GM19455 (cell line): ENCODE results near the gene E2F8.

Experiments
- ATAC-seq: cut with Tn5 transposase; IDR thresholded peaks from one replicate; pipeline ENCODE4 v1.9.1; 2021; ENCODE audit not compliant: unreplicated experiment

E2F8 gene

DNA sequence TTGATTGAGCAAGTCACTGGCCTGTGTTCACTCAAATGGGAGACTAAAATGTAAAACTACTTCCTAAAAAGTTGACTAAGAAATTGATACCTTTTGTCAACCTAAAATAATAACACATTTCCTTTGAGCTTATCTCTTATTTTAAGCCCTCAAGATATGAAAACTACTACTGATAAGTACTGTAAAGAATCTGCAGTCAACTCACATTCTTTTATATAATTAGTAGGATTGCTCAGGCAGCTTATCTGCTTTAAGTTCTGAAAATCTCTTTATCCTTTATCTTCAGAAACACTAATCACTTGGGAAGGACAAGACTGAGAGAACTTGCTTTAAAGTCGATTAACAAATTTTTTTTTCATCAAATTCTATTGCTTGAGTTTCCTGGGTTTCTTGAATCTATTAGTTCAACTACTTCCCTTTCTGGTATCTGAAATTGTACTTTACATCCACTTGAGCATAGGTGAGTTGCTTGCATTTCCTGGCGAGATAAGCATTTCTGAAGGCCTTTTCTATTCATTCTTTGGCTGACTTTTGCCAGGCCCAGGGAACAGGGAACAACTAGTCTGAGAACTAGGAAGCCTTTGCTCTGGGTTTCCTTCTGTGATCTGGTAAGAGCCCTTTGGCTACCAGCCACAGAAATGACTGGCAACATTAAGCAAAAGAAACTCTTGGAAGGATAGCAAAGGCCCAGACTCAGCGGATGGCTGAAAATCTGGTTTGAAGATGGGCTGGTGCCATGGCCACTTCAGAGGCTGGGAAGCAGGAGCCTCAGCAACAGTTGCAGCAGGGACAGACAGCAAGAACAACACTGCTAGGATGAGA, 19.6 kb downstream of the E2F8 start:
- ATAC-seq = no peak

DNA sequence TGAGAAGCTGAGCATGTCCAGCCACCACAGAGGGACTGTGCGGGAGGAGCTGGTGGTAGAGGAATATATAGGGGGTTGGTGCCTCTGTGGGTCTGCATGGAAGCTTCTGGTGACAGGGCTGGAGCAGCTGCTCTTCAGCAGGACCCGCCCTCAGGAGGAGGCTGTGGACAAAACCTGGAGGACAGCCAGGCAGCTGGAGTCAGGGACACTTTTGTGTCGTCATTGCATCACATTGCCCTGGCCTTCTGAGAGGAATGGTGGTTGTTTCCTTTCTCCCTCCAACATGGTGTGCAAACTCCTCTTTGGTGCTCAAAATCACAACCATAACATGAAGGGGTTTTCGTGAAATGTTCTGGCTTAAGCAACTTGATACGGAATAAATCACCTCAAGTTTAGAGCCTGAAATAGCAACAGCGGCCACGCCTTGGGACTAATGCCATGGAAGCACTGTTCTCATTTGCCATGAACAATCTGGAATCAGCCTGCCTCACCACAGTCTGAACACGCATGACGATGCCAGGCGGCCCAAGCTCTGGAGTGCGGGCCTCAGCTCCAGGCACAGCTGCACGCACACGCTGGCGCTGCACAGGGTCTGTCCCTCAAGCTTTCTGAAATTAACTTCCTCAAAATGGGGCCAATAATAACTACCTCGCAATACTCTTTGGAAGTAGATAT, 21.8 kb downstream of the E2F8 start:
- no peak for ATAC-seq

- ATAC-seq = no peak
Measured at GRCh38 chr11:19218216-19218615, 22.5 kb downstream of the E2F8 start.

- ATAC-seq = no peak
Measured at GRCh38 chr11:19216709-19217374, 23.9 kb downstream of the E2F8 start.

DNA sequence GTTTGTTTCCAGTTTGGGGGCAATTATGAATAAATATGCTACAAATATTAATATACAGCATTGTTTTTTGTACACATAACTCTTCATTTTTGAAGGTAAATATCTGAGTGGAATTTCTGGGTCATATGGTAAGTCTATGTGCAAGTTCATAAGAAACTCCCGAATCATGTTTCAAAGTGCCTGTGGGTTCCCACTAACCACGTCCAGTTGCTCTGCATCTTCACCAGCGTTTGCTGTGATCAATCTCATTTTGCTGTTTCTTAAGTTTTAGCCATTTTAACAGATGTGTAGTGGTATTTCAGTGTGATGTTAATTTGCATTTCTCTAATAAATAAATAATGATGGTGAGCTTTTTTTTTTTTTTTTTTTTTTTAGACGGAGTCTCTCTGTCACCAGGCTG, 24.7 kb downstream of the E2F8 start:
- ATAC-seq = no peak

DNA sequence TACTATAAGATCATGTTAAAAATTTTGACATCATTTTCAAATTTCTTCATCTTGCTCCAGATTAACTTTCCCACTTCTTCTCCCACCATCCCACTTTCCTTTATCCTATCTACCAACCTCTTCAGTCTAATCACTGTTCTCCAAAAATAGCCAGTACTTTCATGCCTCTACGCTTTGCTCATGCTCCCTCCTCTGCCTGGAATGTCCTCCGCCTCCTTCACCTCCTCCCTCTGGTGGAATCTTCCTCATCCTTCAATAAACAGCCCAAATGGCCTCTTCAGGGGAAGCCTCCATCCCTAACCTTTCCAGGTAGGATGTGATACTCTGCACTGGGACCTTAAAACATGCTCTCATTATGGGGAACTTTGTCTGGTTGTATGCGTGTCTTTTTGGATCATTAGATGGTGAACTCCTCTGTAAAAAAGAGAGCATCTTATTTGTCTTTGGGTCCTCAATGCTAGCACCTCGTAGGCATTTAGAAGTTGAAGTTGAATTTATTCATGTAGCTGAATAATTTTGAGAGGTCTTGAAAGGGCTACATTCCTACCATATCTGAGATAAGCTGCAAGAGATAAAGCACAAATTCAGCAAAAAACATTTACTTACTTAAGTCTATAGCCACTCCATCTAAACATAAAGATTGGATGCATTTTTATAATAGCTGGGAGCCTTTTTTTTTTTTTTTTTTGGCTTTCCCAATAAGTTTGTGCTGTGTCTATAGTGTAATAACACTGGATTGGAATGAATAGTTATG, 31.0 kb downstream of the E2F8 start:
- no peak for ATAC-seq

DNA sequence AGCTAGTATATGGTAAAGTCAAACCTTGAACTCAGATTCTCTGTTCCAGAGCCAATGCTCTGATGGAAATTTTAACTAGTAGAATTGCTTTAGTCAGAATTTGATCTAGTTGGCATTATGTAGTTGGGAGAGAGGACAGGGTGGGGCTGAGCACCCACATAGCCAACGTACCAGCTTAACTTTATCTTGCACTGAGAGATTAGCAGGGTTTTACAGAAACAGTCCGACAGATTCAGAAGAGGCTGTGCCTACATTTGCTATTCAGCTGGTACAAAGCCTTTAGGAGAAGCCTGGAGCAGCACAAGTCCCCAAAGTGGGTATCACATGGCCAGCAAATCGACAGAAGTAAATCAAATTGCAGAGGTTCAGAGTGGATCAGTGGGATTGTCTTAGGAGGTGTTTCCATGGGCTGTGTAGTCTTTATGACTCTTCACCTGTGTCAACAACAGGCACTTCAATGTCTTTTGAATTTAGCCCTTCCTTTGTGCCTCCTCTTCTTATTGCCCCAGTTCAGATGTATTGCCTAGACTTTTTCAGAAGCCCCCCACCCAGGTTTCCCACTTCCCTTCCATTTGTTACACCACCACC, 31.7 kb downstream of the E2F8 start:
- ATAC-seq = no peak

GRCh38 chr11:19208181-19208580, 32.6 kb downstream of the E2F8 start:
- no peak for ATAC-seq

- ATAC-seq = no peak
Measured at GRCh38 chr11:19204836-19205235, 35.9 kb downstream of the E2F8 start.

- ATAC-seq = no peak
Measured at GRCh38 chr11:19201737-19202605, 38.8 kb downstream of the E2F8 start, which contains the start of gene CSRP3. TSS of gene CSRP3 (minus strand) at chr11:19201983. CDS start at chr11:19192448, 9,535 bp downstream.

- no peak for ATAC-seq
Measured at GRCh38 chr11:19200410-19201201, 40.1 kb downstream of the E2F8 start.

- no peak for ATAC-seq
Measured at GRCh38 chr11:19199771-19200170, 41.0 kb downstream of the E2F8 start.

DNA sequence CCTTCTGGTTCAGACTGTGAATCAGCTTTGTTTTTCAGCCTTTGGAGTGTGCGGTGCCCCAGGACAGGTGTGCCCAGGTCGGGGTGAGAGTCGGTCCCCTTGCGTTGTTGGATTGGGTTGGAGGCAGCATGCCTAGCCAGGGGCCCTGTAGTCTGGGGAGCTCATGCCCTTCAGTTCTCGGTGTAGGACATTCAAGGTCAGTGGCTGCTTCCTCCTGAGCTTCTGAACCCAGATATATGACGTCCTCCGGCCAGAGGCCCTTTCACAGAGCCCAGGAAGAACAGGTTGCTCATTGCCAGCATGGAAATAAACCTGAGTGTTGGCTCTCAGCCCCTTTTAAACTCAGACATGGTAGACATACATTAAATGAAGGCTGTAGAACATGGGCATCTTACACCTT, 41.7 kb downstream of the E2F8 start:
- ATAC-seq = no peak

DNA sequence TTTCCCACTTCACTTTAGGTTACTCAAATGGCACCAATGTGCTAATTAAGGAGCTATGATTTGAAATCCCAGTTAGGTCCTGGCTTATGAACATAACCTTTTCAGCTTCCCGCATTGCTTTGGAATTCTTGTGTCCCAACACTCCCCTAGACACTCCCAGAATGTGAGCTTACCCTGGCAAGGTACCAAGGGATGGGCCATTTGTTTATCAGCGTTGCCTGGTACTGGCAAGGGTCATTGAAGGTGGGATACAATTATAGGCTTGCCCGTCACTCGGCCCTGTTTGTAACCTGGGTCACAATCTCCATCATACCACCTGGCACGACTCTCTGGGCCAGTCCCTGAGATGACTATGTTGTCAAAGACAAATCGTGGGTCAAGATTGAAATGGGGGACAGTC, 44.3 kb downstream of the E2F8 start:
- ATAC-seq = no peak

DNA sequence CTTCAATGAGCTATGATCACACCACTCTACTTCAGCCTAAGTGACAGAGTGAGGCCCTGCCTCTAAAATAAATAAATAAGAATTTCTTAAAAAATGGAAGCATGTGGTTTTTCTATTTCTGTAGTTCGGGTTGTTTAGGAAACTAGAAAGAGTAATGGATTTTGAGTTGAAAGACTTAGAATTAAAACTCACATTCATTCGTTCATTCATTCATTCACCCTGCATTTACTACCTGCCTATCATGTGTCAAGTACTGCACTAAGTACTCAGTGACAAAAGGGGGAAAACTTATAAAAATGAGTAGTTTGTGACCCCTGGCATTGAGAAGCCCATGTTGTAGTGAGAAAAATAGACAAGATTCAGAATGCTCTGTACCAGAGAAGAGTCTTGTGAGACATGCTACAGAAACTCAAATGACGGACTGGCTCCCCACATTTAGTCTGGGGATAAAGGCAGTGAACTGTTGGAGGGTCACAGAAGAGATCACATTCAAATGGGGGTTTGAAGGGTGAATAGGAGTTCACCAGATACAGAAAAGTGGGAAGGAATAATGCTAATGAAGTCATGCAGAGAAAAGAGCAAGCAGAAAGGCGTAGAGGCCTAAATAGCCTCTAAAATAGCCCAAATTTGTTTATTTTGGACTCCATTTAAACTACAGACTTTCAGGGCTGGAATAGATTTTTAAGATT, 46.0 kb downstream of the E2F8 start:
- ATAC-seq = no peak

- no peak for ATAC-seq
Measured at GRCh38 chr11:19193916-19194315, 46.8 kb downstream of the E2F8 start.

DNA sequence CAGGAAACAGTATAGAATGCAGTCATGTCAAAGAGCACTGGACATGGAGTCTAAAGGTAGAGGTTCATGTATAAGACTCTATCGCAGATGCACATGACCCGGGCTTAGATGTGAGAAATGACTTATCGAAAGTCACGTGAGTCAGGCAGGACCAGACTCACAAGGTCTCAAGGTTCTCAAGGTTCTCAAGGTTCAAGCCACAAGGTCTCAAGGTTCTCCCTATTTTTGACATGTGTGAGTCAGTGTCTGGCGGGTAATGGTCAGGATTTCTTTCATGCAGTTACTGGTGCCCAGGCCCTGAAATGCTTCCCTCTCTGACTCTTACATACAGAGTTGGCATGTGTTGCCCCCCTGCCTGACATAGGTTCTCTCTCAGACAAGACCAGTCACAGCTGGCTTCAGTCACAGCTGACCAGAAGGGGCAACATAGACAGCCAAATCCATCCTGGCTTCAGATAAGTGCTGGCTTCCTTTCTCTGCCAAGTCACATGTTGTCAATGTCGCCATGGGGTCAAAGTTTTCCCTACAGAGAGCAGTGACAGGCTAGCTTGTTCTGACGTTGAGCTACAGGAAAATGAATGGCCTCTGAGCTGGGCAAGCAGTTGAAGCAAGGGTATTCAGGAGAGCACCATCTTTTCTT, 49.1 kb downstream of the E2F8 start:
- no peak for ATAC-seq

DNA sequence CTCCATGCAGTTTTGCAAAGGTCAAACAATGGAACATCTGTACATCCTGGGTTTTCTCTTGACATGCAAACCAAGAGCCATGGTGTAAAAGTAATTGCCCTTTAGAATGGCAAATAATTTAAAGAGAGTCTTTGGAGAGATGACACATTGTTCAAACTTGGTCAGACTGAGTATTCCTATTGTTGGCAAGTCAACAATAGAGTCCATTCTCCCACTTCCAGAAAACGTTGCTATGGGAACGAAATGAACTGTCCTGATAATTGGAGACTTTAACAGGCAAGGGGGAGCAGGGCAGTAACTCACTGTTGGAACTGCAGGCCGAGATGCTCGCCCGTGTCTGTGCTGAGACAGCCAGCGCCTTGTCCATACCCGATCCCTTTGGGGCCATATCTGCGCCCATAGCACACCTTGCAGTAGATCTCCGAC, 52.9 kb downstream of the E2F8 start:
- ATAC-seq = no peak
